Lung (tissue), 12 donors: Measurements from ENCODE around the gene ADCY2. TPM values are rescaled to one million over a fixed set of nuclear protein-coding genes. Genes with fewer than 3 reads are reported as not detected.

Experiments
- ATAC-seq: fragments of 200-7000 bp; cut with Tn5 transposase; one replicate; pipeline ENCODE4 v1.9.1; 2020; ENCODE audit warnings: moderate number of reproducible peaks; ENCODE audit not compliant: insufficient read depth, low FRiP score
- DNase-seq, 3 donors: peaks; one replicate each; pipeline ENCODE4 v3.0.0-alpha.2; 2013 to 2017
- H3K27ac ChIP-seq, 2 donors: one replicate each; pipeline ENCODE4 v1.5.1; 2013; ENCODE audit warnings: mild to moderate bottlenecking in 2 of 2, moderate library complexity in 2 of 2, control low read depth in 1 of 2, inconsistent platforms in 1 of 2, low read depth in 1 of 2, low read length in 1 of 2
- H3K27me3 ChIP-seq, 3 donors: one replicate each; pipeline ENCODE4 v1.5.1; 2013; ENCODE audit warnings: low read length in 2 of 3; ENCODE audit not compliant: control insufficient read depth in 3 of 3, insufficient read depth in 3 of 3
- H3K36me3 ChIP-seq, 4 donors: one replicate each; pipeline ENCODE4 v1.5.1; 2013; ENCODE audit warnings: low read length in 4 of 4, mild to moderate bottlenecking in 1 of 4, moderate library complexity in 1 of 4; ENCODE audit not compliant: control insufficient read depth in 4 of 4, insufficient read depth in 4 of 4
- H3K4me1 ChIP-seq, 5 donors: one replicate each; pipeline ENCODE4 v1.5.1; 2013; ENCODE audit warnings: low read length in 5 of 5, mild to moderate bottlenecking in 2 of 5, moderate library complexity in 1 of 5; ENCODE audit not compliant: control insufficient read depth in 5 of 5, insufficient read depth in 5 of 5
- H3K4me3 ChIP-seq: one replicate; pipeline ENCODE4 v1.5.1; 2013; ENCODE audit warnings: mild to moderate bottlenecking, control low read depth, moderate library complexity
- H3K9ac ChIP-seq, 2 donors: one replicate each; pipeline ENCODE4 v1.5.1; 2013; ENCODE audit warnings: low read length in 2 of 2, control low read depth in 1 of 2; ENCODE audit not compliant: insufficient read depth in 1 of 2
- H3K9me3 ChIP-seq, 4 donors: one replicate each; pipeline ENCODE4 v1.5.1; 2013; ENCODE audit warnings: low read length in 3 of 4, mild to moderate bottlenecking in 1 of 4, moderate library complexity in 1 of 4; ENCODE audit not compliant: control insufficient read depth in 4 of 4, insufficient read depth in 3 of 4
- WGBS, 2 donors: extraction: QIAGEN DNeasy Blood & Tissue Kit; methylation state at CpG; one replicate each; pipeline ENCODE4 v1.1.7; 2013; 5-methylcytosine and 5-hydroxymethylcytosine counted together
- polyA plus RNA-seq, 2 donors: library from polyadenylated mRNA; stranded (reverse); fragments of 200-250 nt; gene quantifications; one replicate each; pipeline ENCODE4 v1.2.1, GENCODE V29; 2013
- total RNA-seq, 2 donors: library from RNA; depleted of rRNA in 1 of 2; stranded (reverse); fragments of >200 nt in 1 of 2; gene quantifications; one replicate each; pipeline ENCODE4 v1.2.1, GENCODE V29; 2014 to 2021
- TF ChIP-seq, protein P1 (sequence below): IDR thresholded peaks from 2 replicates; pipeline ENCODE4 v1.5.1; 2012; ENCODE audit warnings: mild to moderate bottlenecking; ENCODE audit errors: control extremely low read depth, extremely low read depth
- donor health status: control.
- donor health status: control.
- donor health status: Bipolar disorder and iron deficiency.
- donor health status: healthy.
- donor health status: DM: yes; HTN: yes; CAD: no.

ADCY2 gene
- total and polyA plus RNA-seq, 4 donors, result 0.10 to 3.5 (median 0.84) TPM

DNA sequence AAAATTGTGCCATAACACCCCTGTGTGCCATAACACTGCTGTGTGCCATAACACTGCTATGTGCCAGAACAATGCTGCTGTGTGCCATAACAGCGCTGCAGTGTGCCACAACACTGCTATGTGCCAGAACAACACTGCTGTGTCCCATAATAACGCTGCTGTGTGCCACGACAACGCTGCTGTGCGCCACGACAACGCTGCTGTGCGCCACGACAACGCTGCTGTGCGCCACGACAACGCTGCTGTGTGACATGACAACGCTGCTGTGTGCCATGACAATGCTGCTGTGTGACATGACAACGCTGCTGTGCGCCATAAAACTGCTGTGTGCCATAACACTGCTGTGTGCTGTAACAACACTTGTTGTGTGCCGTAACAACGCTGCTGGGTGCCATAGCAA lies 429.1 kb downstream of the ADCY2 start:
- Histone ChIP-seq H3K4me3 (no peak overlapping the region), H3K36me3 (no peaks in the 10 kb centered on the region), H3K27ac (no peak overlapping the region), H3K4me1 (no peaks in the 10 kb centered on the region), H3K9ac (no peak overlapping the region), H3K27me3 (no peaks in the 10 kb centered on the region), H3K9me3 (no peaks in the 10 kb centered on the region)
- DNase-seq (no peak), ATAC-seq (no peak)
- 94 to 96% methylated on average over 18 of the region's 18 CpGs for WGBS, 2 donors
- TF ChIP-seq, protein P1, sequence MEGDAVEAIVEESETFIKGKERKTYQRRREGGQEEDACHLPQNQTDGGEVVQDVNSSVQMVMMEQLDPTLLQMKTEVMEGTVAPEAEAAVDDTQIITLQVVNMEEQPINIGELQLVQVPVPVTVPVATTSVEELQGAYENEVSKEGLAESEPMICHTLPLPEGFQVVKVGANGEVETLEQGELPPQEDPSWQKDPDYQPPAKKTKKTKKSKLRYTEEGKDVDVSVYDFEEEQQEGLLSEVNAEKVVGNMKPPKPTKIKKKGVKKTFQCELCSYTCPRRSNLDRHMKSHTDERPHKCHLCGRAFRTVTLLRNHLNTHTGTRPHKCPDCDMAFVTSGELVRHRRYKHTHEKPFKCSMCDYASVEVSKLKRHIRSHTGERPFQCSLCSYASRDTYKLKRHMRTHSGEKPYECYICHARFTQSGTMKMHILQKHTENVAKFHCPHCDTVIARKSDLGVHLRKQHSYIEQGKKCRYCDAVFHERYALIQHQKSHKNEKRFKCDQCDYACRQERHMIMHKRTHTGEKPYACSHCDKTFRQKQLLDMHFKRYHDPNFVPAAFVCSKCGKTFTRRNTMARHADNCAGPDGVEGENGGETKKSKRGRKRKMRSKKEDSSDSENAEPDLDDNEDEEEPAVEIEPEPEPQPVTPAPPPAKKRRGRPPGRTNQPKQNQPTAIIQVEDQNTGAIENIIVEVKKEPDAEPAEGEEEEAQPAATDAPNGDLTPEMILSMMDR, result no peak

DNA sequence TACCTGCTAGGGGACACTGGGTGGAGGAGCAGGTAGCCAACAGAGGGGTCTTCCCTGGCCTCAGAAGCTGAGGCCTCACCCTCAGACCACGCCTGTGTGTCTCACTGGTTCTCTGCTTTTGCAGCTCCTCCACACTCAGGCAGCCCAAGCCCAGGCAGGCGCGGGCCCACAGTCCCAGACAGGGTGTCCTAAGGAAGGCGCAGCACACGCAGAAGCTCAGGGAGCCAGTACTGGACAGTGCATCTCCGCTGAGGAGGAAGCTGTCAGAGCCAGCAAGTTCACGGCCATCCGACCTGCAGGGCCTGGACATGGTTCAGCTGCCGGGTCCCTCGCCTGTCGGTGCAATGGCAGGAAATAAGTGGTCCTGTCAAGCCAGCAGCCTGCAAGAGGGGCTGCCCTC lies 429.7 kb downstream of the ADCY2 start:
- no peak overlapping the region for H3K4me3 ChIP-seq
- no peak overlapping the region for H3K27ac ChIP-seq
- no peak overlapping the region for H3K9ac ChIP-seq
- ATAC-seq, result no peak
- H3K27me3 ChIP-seq, result no peaks in the 10 kb centered on the region
- TF ChIP-seq, protein P1, result no peak
- DNase-seq, result no peak
- no peaks in the 10 kb centered on the region for H3K9me3 ChIP-seq
- H3K36me3 ChIP-seq, result no peaks in the 10 kb centered on the region
- no peaks in the 10 kb centered on the region for H3K4me1 ChIP-seq
- WGBS, 2 donors, result 85 to 92% methylated on average over 11 of the region's 11 CpGs

DNA sequence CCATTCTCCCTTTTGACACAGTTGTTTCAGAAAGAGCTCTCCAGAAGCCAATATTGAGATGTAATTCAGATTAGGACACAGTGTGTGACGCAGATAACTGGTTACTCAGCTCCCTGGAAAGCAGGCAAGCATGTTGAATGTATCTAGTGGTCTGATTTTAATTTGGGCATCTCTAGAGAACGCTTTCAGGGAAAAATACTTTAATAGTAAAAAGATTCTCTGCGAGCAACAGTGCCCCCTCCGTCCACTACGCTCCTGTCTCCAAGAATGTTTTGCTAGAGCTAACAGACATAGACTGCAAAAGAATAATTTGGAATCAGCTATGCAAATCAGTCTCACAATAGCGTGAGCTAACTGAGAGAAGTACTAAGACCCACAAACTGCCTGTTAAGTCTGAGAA lies 431.7 kb downstream of the ADCY2 start:
- Histone ChIP-seq H3K4me1 (no peaks in the 10 kb centered on the region), H3K36me3 (no peaks in the 10 kb centered on the region), H3K27ac (no peak overlapping the region), H3K9ac (no peak overlapping the region), H3K27me3 (no peaks in the 10 kb centered on the region), H3K9me3 (no peaks in the 10 kb centered on the region), H3K4me3 (no peak overlapping the region)
- no peak for ATAC-seq
- TF ChIP-seq, protein P1, result no peak
- 84 to 85% methylated on average over 6 of the region's 6 CpGs for WGBS, 2 donors
- DNase-seq, result no peak

DNA sequence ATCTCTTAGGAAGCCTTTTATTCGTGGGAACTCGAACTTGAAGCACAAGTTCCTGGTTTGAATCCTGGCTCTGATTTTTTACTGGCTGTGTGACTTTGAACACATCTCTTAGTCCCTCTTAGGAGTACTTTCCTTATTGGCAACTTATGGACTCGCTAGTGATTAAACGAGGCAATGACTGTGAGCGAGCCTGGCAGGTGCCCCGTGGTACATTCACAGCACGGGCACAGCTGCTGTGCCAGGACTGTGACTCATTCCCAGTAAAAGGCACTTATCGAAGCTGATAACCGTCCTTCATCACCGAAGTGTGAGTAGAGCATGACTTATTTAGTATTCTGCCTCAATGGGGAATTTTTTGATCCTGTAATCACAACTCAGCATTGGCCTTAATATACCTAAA lies 432.3 kb downstream of the ADCY2 start:
- no peaks in the 10 kb centered on the region for H3K9me3 ChIP-seq
- ATAC-seq (peak; percentile 27), DNase-seq (no peak)
- H3K27me3 ChIP-seq, result no peaks in the 10 kb centered on the region
- no peak overlapping the region for H3K9ac ChIP-seq
- no peaks in the 10 kb centered on the region for H3K36me3 ChIP-seq
- H3K27ac ChIP-seq, result no peak overlapping the region
- H3K4me3 ChIP-seq, result no peak overlapping the region
- TF ChIP-seq, protein P1, result no peak
- WGBS, 2 donors, result 59 to 82% methylated on average over 10 of the region's 10 CpGs
- no peaks in the 10 kb centered on the region for H3K4me1 ChIP-seq
